ENCODE results near the gene SORCS2.
"Not testable (repeated sequence)": the region's sequence is repeated elsewhere in the genome, so short reads cannot be mapped to it uniquely, and the experiment has no call there.

Gene SORCS2

DNA sequence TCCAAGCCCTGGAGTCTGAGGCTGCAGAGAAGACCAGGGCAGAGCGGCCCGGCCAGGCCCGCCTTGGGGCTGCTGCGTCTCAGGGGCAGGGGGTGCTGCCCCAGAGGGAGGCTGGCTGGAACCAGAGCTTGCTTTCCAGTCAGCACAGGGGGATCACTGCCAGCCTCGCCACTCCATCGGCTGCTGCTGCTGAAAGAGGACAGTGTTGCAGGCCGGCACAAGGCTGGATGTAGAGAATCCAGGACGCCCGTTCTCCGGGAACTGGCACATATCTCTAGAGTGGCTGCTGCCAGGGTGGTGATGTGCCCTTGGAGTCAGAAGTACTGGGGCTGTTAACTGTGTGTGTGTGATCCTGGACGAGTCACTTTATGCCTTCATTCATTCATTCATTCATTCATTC lies 31.9 kb upstream of the SORCS2 start:
- DNase-seq (ENCODE audit: low spot score) = peak; percentile 71

DNA sequence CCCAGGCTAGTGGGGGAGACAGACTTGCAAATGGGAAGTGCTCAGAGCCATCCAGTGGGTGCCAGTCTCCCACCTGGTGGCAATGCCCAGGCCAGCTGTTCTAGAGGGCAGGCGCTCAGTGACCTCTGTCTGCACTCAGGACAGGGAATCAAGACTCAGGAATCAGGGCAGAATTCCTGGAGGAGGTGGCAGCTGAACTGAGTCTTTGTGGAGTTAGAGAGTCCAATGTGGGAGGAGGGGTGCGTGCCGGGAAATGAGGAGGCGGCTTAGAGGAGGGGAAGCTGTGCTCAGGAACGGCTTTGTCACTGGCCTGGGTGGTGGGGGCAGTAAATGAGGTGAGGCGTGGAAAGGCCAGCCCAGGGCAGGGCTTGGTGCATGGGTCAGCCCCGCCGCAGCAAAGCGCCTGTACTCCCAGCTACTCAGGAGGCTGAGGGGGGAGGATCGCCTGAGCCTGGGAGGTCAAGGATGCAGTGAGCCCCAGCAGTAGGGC lies 31.3 kb upstream of the SORCS2 start:
- DNase-seq (ENCODE audit: low spot score) = no peak

DNA sequence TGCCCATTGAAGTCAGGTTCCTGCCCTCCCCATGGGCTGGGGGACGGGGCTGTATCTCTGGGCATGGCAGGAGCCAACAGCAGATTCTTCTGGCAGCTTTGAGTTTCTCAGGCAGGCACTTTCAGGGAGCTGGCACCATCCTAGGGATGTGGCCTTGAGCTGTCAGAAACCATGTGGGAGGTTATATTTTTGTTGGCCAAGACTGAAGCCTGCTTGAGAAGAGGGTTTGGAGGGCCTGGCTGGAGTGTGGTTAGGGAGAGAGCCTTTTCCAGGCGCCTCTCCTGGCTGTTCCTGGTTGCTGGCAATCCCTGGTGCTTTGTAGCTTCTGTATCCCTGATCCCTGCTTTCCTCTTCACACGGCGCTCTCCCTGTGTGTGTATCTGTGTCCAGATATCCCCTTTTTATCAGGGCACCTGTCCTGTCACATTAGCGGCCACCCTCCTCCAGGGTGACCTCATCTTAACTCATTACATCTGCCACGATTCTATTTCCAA lies 30.6 kb upstream of the SORCS2 start:
- DNase-seq (ENCODE audit: low spot score) = peak; percentile 20

DNA sequence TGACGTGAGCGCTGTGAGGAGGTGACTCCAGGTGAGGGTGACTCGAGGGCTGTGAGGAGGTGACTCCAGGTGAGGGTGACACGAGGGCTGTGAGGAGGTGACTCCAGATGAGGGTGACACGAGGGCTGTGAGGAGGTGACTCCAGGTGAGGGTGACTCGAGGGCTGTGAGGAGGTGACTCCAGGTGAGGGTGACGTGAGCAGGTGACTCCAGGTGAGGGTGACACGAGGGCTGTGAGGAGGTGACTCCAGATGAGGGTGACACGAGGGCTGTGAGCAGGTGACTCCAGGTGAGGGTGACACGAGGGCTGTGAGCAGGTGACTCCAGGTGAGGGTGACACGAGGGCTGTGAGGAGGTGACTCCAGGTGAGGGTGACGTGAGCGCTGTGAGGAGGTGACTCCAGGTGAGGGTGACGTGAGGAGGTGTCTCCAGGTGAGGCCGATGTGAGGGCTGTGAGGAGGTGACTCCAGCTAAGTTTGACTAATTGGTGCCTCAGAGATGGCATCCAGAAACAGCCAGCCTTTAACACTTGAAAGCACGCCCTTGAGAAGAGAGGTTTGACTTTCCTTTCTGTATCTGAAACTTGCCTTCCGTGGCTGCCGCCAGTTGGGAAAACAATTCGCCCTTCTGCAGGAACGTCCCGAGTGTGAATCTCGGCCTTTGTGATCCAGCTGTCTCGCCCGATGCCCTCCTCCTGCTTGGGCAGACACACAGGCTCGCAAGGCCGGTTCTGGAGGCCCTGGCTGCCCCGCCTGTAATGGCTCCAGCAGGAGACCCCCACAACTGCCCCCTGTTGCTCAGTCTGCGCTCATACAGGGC lies 27.1 kb upstream of the SORCS2 start:
- not testable (repeated sequence) for DNase-seq (ENCODE audit: low spot score)

DNA sequence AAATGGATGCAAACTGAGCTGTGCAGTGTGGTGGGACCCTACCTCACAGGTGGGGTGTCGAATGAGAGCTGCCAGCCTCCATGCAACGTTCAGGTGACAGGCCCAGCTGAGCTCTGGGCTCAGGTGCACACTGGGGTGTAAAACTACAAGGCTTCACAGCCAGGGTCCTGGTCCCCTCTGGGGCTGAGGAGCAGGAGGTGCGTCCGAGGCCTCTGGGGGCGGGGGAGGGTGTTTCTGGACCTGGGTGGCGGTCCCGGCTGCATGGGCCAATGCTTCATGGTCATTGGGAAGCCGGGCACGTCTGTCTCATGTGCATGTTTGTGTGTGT lies 26.5 kb upstream of the SORCS2 start:
- no peak for DNase-seq (ENCODE audit: low spot score)

DNA sequence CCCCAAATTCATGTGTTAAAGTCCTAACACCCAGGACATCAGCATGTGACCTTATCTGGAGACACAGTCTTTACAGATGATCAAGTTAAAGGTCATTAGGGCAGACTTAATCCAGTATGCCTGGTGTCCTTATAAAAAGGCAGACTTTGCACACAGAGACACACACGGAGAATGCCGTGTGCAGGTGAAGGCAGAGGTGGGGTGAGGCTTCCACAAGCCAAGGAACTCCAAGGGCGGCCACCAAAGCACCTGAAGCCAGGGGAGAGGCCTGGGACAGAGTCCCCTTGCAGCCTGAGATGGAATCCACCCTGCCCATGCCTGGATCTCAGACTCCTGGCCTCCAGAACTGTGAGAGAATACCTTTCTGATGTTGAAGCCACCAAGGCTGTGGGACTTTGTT lies 26.1 kb upstream of the SORCS2 start:
- no peak for DNase-seq (ENCODE audit: low spot score)

DNA sequence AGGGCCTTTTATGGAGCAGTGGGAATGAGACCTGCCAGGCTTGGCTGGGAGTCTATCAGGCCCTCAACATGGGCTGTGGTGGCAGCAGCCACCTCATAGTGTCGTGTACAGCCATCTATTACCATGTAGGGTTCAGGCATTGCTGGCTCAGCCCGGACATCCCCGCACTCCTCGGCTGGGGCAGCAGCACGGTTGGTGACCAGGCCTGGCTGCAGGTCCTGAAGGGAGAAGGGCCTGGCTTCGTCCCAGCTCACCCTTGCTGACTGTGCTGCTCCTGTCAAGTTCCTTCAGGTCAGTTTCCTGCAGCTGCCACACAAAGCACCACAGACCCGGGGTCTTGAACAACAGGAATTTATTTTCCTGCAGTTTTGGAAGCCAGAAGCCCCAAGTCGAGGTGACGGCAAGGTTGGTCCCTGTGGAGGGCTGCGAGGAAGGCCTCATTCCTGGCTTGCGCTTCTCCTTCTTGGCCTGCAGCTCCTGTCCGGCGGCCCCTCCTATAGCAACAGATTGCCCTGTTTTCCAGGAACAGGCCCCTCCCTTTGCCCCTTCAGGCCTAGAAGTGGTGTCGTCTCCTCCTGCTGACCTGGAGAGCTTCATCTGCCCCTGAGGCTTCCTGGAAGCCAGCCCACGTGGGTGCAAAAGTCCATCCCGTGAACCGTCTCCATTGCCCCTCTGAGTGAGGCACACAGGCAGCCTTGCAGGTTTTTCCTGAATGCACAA lies 25.2 kb upstream of the SORCS2 start:
- no peak for DNase-seq (ENCODE audit: low spot score)

DNA sequence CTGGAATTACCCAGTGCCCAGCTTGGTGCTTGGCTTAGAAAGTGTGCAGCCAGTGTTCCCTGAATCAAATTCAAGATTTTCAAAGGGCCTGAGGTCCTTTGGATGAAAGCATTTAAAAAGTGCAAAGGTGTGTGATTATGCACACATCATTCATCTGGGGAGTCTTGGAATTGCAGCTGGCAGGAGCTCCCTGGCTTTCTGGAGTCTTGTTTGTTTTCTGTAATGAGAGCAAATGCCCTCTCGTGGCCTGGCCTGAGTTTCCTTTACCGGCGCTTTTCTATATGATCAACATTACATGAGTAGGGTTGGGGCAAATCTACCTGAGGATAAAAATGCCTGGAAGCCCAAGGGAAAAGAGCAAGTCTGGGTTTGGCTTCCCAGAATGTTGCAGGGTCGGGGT lies 24.6 kb upstream of the SORCS2 start:
- no peak for DNase-seq (ENCODE audit: low spot score)

DNA sequence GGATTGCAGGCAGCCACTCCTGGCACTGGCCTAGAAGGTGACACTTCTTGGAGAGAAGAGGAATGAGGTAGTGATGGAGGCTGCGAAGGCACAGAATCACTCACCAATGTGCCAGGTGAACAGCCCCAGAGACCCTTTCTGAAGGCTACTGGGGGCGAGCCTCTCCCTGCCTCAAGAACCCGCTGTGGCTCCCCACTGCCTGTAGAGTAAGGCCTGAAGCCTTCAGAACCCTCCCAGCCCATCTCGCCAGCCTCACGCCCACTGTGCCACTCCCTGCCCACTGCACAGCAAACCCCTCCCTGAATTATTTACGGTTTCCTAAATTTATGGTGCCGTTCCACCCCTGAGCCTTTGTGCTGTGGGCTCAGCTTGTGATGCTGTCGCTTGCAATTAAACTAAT lies 24.2 kb upstream of the SORCS2 start:
- DNase-seq (ENCODE audit: low spot score) = no peak

DNA sequence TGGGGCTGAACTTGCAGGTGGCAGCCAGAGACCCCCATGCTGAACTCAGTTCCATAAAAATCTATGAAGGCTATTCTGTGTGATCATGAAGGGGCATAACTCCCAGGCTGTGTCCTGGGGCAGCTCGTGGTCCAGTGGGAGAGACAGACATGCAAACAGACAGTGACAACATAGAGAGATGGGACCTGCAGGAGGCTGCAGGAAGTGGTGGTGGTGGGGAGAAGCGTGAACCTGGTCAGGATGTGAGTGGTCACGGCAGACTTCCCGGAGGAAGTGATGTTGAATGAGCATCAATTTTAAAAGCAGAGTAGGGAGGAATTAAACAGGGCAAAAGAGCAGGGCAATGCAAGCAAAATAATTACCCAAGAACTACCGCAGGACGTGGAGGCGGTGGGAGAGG lies 23.2 kb upstream of the SORCS2 start:
- DNase-seq (ENCODE audit: low spot score) = no peak

DNA sequence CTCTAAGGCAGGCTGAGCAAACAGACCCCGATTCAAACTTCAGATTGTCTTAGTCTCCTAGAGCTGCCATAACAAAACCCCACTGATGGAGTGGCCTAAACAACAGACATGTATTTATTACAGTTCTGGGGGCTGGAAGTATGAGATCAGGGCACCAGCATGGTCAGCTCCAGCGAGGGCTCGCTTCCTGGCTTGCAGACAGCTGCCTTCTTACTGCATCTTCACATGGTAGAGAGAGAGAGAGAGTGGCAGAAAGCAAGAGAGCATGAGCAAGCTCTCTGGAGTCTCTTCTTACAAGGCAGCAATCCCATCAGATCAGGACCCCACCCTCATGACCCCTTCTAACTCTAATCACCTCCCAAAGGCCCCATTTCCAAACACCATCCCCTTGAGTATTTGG lies 22.3 kb upstream of the SORCS2 start:
- no peak for DNase-seq (ENCODE audit: low spot score)

DNA sequence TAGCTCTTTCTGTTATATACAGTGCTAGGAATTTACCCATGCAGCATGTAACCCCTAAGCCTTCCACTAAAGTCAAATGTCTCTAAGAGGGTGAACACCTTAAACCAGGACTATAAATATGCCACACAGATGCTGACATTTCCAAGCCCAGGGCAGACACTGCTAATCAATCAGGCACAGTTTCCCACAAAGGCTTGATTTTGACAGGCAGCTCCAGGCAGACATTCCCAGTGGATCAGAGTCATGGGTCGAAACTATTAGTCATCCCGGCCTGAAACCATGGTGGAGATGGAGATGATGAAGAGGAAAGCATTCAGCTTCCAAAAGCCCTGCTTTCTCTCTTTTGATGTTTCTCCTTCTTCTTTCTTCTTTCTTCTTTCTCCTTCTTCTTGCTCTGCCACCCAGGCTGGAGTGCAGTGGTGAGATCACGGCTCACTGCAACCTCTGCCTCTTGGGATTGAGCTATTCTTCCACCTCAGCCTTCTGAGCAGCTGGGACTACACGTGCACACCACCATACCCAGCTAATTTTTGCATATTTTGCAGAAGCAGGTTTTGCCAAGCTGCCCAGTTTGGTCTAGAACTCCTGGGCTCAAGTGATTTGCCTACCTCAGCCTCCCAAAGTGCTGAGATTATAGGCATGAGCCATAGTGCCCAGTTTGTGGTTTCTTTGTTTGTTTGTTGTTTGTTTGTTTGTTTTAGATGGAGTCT lies 21.0 kb upstream of the SORCS2 start:
- DNase-seq (ENCODE audit: low spot score) = no peak

DNA sequence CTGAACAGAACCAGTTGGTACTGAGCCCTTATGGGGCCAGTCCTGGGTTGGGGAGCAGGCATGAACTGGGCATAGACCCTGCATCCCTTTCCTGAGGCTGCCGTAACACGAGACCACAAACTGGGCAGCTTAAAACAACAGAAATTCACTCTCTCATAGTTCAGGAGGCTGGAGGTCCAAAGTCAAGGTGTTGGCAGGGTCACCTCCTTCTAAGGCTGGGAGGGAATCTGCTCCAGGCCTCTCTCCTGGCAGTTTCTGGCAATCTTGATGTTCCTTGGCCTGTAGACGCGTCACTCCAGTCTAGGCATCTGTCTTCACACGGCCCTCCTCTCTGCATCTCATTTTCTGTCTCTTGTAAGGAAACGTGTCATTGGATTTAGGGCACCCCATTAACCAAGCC lies 19.8 kb upstream of the SORCS2 start:
- DNase-seq (ENCODE audit: low spot score) = no peak

DNA sequence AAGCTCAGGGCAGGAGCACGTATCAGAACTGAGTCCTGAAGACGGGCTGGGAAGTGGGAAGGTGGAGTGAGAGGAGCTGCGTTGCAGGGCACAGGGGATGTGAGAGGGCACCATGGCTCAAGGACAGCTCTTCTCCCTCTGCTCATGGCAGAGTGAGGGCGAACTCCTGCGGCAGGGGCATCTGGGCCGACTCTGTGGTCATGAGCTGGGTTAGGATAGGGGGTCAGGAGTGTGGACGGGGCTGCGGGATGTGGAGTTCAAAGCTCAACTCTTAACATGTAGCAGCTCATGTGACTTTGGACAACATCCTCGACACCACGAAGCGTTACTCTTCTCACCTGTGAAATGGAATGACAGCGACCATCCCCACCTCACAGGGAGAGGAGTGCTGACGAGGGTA lies 19.4 kb upstream of the SORCS2 start:
- DNase-seq (ENCODE audit: low spot score) = no peak

DNA sequence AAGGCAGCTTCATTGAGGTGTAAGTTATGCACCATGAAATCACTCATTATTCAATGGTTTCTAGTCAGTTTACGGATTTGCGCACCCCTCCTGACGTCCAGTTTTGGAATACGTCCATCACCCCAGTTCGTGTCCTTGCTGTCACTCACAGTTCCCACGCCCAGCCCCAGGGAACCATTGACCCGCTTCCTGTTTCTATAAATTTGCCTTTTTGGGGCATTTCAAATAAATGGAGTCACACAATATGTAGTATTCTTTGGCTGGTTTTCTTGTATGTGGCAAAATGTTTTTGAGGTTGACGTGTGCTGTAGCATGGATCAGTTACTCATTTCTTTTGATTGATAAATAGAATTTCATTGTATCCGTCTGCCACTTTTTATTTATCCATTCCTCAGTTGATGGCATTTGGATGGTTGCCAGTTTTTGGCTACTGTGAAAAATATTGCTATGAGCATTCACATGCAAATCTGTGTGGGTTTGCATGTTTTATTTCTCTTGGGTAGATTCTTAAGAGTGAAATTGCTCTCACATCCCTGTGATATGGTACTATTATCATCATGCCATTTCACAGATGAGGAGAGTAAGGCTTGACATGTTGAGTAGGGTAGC lies 18.4 kb upstream of the SORCS2 start:
- no peak for DNase-seq (ENCODE audit: low spot score)

DNA sequence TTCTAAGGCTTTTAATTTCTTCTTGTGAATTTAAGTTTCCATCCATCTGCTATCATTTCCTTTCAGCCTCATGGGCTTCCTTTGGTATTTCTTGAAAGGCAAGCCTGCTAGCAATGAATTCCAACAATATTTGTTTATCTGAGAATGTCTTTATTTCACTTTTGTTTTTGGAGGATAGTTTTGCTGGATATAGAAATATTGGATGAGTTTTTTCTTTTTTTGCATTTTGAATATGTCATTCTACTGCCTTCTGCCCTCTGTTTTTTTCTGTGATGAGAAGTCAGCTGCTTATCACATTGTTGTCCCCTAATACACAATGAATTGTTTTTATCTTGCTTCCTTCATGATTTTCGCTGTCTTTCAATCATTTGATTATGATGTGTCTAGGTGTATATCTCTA lies 13.2 kb upstream of the SORCS2 start:
- DNase-seq (ENCODE audit: low spot score) = no peak

DNA sequence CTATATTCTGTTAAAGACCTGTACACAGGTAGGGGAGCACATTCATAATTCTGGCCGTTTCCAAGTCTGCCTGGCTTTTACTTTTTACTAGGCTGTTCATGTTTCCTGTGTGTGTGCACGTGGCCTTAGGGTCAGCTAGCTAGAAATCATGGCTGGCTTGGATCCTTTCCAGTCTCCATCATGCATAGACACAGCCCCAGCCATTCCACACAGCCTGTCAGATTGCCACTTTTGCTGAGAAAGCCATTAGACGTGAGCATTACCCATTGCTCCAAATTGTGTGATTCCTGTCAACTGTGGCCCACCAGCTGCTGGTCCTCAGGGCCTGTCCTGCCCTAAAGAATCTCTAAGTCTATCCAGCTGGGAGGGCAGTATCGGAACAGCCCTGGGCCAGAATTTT lies 11.4 kb upstream of the SORCS2 start:
- no peak for DNase-seq (ENCODE audit: low spot score)

DNA sequence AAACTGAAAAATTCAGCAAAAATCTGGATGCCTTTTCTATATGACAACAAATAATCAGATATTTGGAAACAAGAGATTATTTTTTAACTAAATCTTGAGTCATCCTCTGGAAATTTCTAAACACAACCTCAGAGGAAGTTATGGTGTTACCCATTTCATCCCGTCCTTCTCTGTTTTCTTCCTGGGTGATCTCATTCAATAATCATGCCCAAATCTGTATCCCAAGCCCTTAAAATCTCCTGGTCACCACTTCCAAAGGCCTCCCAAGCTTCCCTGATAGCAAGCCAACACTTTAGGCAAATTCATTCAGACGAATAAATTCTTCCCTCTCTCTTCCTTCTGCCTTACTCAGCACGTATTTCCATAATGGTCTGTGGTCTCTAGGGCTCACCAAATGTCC lies 9.7 kb upstream of the SORCS2 start:
- no peak for DNase-seq (ENCODE audit: low spot score)

DNA sequence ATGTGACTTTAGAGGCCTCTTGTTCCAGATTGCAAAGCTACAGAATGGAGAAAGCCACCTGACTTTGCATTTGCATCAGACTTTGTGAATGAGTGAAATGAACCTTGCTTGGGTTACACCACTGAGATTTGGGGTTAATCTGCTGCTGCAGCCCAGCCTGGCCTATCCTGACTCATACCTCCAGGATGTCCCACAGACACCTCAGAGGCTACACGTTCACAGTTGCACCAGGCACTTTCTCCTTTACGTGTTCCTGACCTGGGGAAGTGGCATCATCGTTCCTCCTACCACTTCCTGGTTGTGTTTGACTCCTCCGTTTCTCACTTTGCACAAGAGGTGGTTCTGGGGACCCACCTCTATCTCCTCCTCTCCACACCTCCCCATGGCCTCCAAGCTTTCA lies 9.2 kb upstream of the SORCS2 start:
- no peak for DNase-seq (ENCODE audit: low spot score)

DNA sequence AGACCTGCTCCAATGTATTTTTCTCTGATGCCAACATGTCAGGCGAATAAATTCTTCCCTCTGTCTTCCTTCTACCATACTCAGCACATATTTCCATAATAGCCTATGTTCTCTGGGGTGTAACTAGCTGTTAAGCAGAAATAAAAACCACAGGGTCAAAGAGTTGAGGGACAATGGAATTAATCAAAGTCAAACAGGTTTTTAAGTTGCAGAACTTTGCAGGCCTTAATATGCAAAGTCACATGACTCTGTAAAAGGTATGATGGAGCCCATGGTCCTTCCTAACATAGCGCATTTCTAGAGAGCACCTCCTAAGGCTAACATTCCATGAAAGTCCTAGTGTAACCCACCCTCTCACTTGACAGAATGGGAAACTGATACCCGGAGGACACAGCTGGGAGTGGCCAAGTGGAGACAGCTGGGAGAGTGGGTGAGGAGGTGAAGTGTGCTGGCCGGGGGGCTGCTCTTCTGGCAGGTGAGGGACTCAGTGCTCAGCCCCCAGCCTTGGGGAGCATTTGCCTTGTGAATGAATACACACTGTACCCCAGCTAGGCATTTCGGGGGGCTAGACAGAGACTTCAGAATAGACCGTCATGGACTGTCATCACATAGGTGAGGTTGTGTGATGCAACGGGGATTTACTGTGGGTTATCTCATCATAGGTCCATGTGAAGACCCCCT lies 8.4 kb upstream of the SORCS2 start:
- no peak for DNase-seq (ENCODE audit: low spot score)

DNA sequence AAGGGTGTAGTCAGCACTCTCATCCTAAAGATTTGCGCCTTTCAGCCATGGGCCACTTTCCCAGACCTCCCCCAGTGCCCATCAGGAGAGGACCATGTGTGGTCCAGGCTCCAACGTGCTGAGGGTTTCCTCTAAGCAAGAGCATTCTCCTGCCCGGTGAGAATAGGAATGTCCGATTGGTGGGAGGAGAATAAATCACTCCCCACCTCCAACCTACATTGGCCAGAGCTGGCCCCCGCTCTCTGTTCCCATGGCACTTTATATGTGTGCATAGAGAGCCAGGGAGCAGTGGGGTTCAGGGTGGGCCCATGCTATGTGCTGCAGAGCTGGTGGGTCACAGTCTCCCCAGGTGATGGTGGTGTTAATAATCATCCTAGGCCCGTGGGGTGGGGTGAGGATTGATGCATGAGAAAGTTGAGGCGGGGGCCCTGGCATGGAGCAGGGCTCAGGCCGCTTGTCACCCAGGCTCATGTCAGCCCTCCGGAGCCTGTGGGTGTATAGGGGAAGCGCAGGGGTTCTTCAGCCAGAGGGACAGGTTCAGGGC lies 6.8 kb upstream of the SORCS2 start:
- DNase-seq (ENCODE audit: low spot score) = no peak

DNA sequence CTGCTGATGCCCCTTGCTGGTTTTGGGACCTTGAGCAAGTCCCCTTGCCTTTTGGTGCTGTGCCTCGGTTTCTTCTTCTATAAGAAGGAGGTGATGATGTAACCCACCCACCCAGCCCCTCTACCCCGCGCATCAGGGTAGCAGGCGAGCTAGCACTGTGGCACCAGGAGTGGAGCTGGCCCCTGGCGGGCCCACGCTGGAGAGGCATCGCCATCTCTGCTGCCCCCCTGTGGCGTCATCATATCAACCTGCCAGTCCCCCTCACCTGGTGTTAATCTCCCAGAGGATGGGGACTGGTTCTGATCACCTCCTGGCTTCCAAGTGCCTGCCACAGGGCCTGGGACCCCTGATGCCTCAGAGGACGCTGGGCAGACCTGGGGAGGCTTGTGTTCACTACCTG lies 6.3 kb upstream of the SORCS2 start:
- DNase-seq (ENCODE audit: low spot score) = no peak
